Measurements from ENCODE around the gene CYP3A7. TPM values are rescaled to one million over a fixed set of nuclear protein-coding genes. Genes with fewer than 3 reads are reported as not detected.

The CYP3A7 gene
- total and polyA plus RNA-seq, 2 of the 13 experiments (the other 11 are each of a cell fraction or from before 2014, with no cell fraction given) = 5.8 to 6.4 TPM

DNA sequence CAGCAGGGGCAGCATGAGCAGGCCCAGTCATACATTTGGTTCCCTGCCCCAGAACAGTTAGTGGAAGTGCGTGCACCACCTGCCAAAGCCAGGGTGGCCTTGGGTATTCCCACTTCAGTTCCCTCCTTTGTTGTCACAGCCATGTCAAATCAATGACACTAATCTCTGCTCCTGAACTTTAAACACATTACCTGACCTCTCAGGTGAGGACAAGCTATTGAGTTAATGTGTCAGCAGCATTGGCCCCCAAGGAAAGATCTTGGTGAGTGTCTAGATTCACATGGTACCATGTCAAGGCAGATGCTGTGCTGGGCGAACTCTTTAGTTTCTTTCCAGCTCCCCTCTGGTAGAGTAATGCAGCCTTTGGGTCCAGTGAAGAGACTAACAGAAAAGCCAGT, 57.3 kb downstream of the CYP3A7 start (continued):
- TF ChIP-seq SP2 (CRISPR knock-in tag; IDR thresholded peaks at IDR 0.05) (no peak), ZNF501 (CRISPR knock-in tag; IDR thresholded peaks at IDR 0.05) (0 out of 2 replicates have a peak, but pooled peaks have one; percentile 68), GLI4 (CRISPR knock-in tag; IDR thresholded peaks at IDR 0.05; ENCODE audit: borderline replicate concordance) (no peak), ZNF773 (CRISPR knock-in tag; IDR thresholded peaks at IDR 0.05; ENCODE audit: borderline replicate concordance) (no peak), RFX1 (IDR thresholded peaks at IDR 0.05) (no peak), ATF2 (CRISPR knock-in tag; IDR thresholded peaks at IDR 0.05) (peak; percentile 72), MED13 (CRISPR knock-in tag; IDR thresholded peaks at IDR 0.05) (peak; percentile 74; the same call in 1 of the 2 replicates), CEBPG (CRISPR knock-in tag; IDR thresholded peaks at IDR 0.05) (no peak; the same call in 1 of the 2 replicates), NFE2L2 (IDR thresholded peaks at IDR 0.05; ENCODE audit: low read length) (no peak), DNMT1 (CRISPR knock-in tag; IDR thresholded peaks at IDR 0.05) (no peak), ZNF660 (CRISPR knock-in tag; IDR thresholded peaks at IDR 0.05; ENCODE audit: borderline replicate concordance, low read depth) (no peak), RBM39 (IDR thresholded peaks at IDR 0.05; ENCODE audit: low read depth, low read length, poor library complexity, severe bottlenecking) (no peak), ZNF614 (CRISPR knock-in tag; IDR thresholded peaks at IDR 0.05; ENCODE audit: borderline replicate concordance) (no peak), YY1 (IDR thresholded peaks at IDR 0.05; ENCODE audit: insufficient read depth, insufficient replicate concordance, low read depth, low read length) (no peak), HNF1A (IDR thresholded peaks at IDR 0.05; ENCODE audit: low read depth) (peak; percentile 80), HNF1A (CRISPR knock-in tag; IDR thresholded peaks at IDR 0.05; ENCODE audit: borderline replicate concordance) (peak; percentile 64; the same call in 1 of the 2 replicates), SRY (CRISPR knock-in tag; IDR thresholded peaks at IDR 0.05) (no peak; the same call in 1 of the 2 replicates), KLF12 (CRISPR knock-in tag; IDR thresholded peaks at IDR 0.05; ENCODE audit: borderline replicate concordance) (peak; percentile 62; the same call in 1 of the 2 replicates), MXD1 (CRISPR knock-in tag; IDR thresholded peaks at IDR 0.05) (no peak), ZNF326 (CRISPR knock-in tag; IDR thresholded peaks at IDR 0.05; ENCODE audit: borderline replicate concordance) (no peak), HMG20A (CRISPR knock-in tag; IDR thresholded peaks at IDR 0.05; ENCODE audit: borderline replicate concordance) (peak; percentile 96; the same call in 1 of the 2 replicates), CREM (IDR thresholded peaks at IDR 0.05) (peak; percentile 47; the same call in 1 of the 2 replicates), CREM (CRISPR knock-in tag; IDR thresholded peaks at IDR 0.05) (no peak)
- TF ChIP-seq, protein P1, sequence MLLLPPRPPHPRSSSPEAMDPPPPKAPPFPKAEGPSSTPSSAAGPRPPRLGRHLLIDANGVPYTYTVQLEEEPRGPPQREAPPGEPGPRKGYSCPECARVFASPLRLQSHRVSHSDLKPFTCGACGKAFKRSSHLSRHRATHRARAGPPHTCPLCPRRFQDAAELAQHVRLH (CRISPR knock-in tag; IDR thresholded peaks at IDR 0.05; ENCODE audit: borderline replicate concordance, low read depth) = 0 out of 2 replicates have a peak, but pooled peaks have one; percentile 25
- TF ChIP-seq, protein P2, sequence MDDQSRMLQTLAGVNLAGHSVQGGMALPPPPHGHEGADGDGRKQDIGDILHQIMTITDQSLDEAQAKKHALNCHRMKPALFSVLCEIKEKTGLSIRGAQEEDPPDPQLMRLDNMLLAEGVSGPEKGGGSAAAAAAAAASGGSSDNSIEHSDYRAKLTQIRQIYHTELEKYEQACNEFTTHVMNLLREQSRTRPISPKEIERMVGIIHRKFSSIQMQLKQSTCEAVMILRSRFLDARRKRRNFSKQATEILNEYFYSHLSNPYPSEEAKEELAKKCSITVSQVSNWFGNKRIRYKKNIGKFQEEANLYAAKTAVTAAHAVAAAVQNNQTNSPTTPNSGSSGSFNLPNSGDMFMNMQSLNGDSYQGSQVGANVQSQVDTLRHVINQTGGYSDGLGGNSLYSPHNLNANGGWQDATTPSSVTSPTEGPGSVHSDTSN (CRISPR knock-in tag; IDR thresholded peaks at IDR 0.05; ENCODE audit: borderline replicate concordance) = no peak
